Activated T-cell treated with anti-CD3 and anti-CD28 coated beads for 48 hours (primary cell): ENCODE data around the gene PHAF1.

Experiments
- DNase-seq: peaks from one replicate; pipeline ENCODE4 v3.0.0-alpha.2; 2020; ENCODE audit warnings: low read depth

PHAF1 gene

DNA sequence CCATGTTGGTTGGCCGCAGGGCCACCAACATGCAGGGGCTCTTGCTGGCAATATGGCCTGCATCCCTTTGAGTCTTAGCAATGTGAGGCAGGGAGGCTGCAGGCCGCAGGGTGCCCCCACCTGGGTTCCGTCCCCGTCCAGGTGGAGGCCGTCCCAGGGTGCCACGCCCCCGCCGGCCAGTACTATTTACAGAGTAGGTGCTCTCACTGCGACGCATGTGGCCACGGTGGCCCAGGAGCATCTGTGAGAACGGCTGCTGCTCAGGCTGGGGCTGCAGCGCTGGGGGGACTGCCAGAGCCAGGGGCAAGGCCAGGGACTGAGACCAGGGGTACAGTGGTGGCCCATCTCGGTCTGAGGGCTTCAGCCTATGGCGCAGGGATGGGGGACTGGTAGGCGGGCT lies 70.4 kb downstream of the PHAF1 start:
- no peak for DNase-seq

DNA sequence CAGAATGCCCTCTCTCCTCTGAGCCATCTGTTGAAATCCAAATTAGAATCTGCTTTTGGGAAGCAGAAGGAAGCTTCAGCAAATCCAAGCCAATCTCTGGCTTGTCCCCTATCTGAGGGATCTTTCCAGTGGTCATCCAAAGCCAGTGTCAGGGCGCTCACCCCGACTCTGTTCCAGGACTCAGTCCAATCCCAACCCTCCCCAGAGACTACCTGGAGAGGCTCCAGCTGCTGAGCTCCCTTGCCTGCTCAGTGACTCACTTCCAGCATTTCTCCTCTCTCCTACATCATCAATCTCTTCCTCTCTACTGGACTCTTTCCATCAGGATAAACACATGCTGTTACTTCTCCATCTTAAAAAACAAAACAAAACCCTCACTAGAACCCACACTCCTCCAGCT lies 71.6 kb downstream of the PHAF1 start:
- DNase-seq = no peak

DNA sequence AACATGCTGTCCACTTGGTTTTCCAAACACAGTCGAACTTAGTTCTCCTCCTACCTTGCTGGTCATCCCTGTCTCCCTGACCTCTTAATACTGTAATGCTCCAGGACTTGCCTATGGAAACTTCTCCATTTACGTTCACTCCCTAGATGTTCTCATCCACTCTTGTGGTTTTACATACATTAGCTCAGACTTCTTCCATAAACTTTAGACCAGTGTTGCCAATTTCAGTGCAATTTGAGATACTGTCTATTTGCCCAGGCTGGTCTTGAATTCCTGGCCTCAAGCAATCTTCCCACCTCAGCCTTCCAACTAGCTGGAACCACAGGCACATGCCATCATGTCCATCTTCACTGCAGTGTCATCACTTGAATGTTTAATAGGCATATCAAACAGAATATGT lies 72.5 kb downstream of the PHAF1 start:
- no peak for DNase-seq

DNA sequence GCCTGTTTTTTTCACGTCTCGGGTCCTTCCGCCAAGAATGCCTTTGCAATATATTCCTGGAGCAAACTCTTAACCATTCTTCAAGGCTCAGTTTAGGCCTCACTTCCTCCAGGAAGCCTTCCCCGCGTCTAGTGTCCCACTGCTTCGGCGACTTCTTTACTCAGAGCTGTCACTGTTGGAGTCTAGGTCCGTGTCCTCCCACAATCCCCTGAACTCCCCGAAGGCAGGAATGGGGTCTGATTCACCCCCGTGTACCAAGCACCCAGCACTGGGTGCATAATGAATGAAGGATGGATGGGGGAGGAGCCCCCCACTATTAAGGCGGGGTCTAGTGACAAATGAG lies 73.5 kb downstream of the PHAF1 start:
- no peak for DNase-seq

DNA sequence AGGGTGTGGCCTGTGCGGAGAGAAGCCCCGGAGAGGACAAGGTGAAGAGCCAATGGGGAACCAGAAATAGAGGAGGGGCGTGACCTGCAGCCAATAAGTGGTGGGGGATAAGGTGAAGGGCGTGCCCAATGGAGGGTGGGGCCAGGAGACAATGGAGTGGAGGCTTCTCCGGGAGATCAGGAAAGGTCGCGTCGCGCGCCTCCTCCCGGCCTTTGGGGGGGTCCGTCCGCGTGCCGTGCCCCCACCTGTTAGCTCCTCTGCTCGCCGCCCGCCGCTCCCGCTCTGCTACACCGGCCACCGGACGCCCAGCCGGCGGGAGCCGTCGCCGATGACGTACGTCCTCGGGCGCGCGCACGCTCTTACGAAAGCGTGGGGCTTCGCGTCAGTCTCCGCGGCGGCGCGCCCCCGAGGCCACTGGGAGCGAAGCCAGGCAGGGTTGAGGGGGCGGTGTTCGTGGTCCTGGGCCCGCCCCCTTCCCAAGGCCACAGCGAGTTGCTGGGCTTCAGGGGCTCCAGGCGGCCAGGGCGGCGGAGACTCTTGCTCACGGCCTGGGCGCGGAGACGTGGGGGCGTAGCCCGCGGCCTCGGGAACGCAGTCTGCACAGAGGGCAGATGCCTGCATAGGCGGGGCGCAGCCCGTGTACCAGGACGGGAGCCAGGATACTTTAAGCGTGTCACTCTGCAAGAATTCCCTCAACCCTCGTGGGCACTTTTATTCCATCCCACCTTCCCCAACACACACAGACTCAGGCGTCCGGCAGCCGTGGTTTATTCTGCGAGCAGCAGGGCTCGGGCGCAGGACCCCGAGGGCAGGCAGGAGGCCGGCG lies 74.1 kb downstream of the PHAF1 start, which contains the start of gene MATCAP1:
Gene MATCAP1 (minus strand): TSS at position 337 of the 826 bp plus-strand sequence. CDS start 3,353 bp downstream, outside the sequence.
- peak; percentile 88 for DNase-seq

DNA sequence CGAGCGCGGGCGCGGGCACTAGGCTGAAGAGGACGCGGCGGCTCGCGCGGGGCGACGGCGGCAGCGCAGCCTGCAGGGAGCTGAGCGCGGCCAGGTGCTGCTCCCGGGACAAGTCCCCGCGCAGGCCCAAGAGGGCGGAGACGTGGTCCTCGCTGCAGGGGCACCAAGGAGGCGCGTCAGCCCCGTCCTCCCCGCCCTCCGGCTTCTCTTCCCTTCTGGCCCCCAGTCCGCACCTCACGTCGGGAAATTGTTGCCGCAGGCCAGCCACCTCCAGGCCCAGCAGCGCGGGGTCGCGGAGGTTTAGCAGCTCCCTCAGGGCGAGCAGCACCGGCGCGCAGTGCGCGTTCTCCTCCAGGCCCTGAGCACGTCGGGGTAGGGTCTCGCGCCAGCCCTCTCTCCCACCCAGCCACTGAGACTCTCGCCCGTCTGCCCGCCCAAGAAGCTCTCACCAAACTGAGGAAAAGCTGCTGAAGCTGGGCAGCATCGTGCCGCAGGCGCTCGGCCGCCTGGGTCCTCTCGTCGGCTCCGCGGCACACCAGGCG lies 74.8 kb downstream of the PHAF1 start:
- no peak for DNase-seq

DNA sequence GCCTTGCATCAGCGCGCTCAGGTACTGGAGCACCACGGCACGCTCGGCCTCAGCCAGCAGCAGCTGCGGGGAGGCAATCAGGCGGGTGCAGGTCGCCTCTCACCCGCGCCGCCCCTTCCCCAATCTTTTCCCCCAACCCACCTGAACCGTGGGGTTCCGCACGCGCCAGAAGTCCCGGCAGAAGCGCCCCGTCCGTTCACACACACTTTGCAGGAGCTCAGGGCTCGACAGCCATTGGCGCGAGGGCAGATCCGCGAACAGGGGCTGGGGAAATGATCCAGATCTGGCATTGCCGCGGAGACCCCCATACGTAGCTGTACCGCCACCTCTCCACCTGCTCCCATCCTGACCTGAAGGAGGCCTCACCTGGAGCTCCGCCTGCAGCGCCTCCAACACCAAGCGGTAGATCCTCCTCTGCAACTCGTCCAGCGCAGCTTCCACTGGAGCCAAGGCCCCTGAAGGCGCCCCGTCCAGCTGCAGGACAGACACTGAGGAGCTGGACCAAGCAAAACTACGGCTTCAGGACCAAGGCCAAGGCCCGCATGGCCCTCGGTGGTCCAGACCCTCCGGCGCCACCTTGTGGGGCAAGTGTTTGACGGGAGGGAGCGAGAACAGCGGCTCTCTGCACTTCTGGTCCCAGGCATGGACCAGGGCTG lies 75.4 kb downstream of the PHAF1 start:
- peak; percentile 83 for DNase-seq

DNA sequence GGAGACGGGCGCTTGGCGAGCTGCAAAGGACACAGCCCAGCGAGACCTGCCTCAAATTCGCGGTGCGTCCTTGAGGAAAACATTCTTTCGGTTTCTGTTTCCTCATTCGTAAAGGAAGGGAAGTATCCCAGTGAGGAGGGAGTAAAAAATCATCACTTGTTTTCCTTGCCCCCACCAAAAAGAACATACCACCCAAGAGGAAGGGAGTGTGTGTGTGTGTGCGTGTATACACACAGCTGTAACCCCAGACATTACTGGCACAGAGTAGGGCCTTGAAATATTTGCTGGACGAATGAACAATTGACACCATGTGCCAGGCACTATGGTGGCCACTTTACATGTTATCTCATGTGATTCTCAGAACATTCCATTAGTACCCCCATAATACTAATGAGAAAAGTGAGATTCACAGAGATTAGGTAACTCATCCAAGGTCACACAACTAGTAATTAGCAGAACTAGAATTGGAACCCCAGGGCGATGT lies 76.0 kb downstream of the PHAF1 start:
- DNase-seq = no peak

DNA sequence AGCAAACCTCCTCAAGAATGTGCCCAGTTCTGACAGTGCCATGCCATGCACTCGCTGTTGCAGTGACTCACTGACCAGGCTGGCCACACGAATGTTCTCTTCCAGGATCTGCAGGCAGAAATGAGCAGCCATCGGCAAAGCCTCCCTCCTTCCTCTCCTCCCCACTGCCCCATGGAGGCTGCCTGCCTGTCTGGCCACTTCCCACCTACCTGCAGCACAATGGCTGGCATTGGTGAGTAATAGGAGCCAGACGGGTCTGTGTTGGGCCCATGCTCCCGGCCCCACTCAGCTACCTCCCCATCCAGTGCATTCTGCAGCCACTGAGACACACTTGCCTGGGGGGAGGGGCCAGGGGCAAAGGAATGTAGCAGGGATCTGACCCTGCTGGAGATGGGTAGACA lies 76.8 kb downstream of the PHAF1 start:
- no peak for DNase-seq

DNA sequence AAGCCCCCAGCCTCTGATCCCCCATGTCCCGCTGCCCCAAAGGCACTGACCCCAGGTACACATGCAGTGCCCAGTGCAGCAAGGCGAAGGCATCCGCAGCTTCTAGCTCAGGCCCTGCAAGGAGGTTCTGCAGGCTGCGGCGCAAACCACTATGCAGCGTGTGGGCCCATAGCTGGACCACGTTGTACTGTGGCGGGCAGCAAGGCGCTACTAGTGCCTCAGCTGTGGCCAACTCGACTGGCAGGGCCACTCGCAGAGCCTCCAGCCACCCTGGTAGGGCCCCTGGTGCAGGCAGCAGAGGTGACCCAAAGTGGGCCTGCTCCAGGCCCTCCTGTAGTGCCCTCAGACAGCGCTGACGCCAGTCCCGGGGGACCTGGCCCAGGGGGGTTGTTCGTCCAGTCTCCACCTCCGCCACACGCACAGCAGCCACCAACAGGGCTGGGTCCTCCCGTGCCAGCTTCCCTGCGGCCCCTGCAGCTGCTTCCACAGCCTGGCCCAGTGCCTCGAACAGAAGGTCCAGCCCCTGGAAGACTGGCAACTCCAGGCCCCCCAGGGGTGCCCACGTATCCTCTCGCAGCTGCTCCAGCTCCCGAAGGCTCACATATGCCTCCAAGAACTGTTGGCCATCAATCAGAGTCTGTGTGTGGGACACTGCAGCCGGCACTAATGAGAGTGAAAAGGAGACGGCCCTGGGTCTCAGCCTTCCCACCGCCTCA lies 77.6 kb downstream of the PHAF1 start:
- DNase-seq = no peak

DNA sequence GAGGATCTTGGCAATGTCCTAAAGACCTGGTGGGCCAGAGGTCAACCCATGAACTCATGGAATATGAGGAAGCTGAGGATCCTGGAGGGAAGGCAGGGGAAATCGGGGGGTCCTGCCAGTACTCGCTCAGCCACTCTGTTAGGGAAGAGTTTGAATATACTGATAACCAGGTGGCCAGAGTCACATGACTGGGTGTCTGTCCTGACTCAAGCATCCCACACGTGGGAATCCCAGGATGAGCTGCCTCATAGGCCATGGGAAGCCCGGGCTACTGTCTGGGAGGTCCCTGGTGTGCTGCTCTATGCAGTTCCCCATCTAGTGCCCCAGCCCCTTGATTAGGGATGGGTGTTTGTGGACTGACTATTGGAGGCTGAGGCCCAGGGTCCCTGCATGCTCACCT lies 78.6 kb downstream of the PHAF1 start:
- no peak for DNase-seq

DNA sequence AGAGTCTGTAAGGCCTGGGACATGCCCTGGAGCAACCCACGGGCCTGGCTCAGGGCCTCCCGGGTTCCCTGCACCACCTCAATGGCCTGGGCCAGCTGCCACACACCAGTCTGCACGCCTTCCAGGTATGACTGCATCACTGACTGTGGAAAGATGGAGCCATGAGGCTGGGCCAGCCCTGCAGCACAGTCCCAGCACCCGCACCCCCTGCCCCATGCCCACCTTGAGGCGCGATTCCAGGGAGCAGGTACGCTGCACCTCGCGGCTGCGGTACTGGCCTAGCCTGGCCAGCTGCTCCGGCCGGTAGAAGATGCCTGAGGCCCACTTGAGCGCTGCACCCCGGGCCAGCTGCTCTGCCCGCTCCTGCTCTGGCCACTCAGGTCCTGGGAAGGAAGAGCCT lies 79.1 kb downstream of the PHAF1 start:
- DNase-seq = no peak

DNA sequence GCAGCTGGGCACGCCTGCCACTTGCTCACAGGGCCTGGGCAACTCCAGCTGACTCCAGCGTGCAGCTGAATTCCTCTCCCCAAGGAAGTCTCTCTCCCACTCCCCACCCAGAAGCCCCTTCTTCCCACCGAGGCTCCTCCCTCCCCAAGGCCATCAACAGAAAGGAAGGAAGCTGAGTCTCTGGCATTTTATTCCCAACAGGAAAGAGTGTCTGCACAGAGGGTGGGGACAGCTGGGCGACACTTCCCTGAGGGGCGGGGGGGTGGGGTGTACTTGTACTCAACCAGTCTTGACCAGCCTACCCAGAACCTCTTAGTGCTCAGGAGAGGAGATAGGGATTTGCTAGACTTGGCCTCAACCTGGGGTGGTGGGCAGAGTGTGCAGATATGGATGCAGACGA lies 80.3 kb downstream of the PHAF1 start, which contains the start of gene EXOC3L1:
Gene EXOC3L1 (minus strand): TSS at position 96 of the 400 bp plus-strand sequence. CDS start 460 bp downstream, outside the sequence.
- DNase-seq = no peak

DNA sequence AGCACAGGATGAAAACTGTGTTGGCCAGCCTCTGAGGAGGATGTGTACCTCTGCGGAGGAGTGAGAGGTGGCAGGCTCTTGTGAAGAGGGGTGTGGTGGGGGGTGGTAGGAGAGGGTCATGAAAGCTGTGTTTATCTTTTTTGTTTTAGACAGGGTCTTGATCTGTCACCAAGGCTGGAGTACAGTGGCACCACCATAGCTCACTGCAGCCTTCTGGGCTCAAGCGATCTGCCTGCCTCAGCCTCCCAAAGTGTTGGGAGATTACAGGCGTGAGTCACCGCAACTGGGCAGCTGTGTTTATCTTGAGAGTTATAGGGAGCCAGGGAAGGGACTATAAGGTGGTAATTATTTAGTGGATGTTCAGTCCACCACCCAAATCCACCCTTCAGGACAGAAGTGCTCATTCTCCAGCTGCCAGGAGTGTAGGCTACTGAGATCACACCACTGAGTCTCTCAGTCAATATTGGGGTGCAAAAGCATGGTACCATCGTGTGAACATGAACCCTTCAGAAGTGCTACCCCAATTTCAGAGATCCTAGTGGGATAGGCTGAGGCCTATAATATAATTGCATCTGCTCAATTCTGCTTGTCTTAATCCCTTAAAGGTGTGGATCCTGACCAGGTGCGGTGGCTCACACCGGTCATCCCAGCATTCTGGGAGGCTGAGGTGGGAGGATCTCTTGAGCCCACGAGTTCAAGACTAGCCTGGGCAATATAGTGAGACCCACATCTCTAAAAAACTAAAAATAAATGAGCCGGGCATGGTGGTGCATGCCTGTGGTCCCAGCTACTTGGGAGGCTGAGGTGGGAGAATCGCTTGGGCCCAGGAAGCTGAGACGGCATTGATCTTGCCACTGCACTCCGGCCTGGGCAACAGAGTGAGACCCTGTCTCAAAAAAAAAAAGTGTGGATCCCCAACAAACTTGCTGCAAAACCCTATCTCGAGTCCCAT lies 81.0 kb downstream of the PHAF1 start:
- DNase-seq = no peak

DNA sequence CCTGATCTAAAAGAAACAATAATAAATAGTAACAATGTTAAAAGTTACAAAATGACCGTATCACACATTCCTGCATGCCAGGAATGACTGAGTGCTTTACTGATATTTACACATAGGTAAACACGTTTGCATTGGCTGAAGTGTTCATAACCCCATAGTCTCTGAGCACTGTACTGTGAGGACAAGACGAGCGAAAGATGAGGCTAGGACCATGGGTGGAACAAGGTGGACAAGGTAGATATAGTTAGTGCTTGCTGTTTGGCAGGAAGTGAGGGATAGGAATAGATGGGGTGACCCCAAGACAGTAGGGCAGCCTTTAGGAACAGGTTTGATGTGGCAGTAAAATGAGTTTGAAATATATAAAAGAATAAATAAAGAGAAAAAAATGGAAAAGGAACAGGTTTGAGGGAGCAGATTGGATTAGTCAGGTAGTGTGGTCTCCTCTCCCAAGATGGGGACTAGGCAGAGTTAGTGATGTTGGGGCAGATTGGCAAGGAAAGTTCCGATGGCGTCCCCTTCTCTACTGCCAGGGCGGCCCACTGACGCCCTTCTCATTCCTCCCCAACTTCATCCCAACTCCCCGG lies 81.8 kb downstream of the PHAF1 start:
- no peak for DNase-seq

DNA sequence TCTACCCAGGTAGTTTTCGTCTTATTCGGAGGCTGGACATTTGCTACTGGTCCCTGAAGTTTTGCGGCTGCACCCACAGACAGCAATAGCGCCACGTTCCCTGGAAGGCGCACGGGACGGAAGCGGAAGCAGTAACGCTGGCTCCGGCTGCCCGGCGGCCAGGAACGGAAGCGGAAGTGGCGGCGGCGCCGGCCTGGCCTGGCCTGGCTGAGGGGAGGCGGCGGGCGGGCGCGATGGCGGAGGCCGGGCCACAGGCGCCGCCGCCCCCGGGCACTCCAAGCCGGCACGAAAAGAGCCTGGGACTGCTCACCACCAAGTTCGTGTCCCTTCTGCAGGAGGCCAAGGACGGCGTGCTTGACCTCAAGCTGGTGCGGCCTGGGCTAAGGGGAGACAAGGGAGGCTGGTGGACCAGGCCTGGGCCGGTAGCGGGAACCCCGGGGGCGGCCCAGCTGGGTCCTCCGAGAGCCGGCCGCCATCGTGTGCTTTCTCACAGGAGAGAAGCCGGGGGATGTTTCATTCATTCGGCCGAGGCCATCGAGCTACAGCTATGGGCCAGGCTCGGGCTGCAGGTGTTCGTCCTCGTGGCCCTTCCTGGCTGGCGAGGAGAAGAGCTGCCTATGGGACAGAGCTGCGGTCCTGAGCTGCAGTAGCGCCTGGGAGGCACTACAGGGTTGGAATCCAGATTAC lies 82.4 kb downstream of the PHAF1 start, which contains the start of gene E2F4:
Gene E2F4 (plus strand): TSS at position 161 of the 687 bp plus-strand sequence. CDS start 73 bp downstream, at position 234.
- DNase-seq = peak; percentile 90

DNA sequence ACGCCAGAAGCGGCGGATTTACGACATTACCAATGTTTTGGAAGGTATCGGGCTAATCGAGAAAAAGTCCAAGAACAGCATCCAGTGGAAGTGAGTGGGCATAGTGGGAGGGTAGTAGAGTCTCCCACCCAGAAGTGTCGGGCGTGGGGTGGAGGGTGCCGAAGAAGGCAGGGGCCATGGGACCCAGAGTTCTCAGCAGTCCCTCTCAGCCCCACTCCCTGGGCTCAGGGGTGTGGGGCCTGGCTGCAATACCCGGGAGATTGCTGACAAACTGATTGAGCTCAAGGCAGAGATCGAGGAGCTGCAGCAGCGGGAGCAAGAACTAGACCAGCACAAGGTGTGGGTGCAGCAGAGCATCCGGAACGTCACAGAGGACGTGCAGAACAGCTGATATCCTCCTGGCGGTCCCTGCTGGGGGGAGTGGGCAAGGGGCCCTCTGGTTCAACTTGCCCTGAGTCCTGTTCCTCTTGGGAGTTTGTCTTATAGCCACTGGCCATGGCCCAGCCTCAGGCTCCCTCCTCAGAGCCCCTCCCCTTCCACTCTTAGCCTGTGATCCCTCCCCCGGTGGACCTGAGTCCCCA lies 83.1 kb downstream of the PHAF1 start:
- no peak for DNase-seq

DNA sequence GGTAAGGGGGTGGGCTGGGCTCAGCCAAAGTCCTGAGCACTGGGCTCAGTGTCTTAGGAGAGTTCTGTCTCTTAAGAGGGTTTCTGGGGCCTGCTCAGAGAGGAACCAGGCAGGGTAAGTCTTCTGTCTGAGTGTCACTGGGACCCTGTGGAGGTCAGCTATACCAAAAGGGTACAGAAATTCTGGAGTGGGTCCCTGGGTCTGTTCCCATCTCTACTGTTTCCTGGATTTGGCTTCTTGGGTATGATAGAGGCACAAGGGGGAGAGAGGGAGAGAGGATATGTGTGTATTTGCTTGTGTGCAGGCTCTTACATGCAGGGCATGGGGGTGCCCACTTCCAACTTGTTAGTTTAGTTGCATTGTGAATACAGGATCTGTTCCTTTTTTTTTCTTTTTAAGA lies 83.8 kb downstream of the PHAF1 start:
- no peak for DNase-seq

DNA sequence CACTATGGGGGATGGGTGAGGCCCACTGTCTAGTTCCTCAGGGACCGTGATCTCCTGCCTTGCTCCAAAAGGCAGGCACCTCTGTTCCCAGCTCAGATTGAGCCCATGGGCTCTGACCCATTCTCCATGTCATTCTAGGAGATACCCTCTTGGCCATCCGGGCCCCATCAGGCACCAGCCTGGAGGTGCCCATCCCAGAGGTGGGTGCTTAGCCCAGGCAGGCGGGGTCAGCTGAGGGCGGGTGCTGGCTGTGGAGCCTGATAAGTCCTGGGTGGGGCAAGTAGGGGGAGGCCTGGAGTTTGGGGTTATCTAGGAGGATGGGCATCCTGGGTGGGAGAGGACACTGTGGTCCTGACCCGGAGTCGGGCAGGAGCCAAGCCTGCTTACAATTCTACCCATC lies 84.5 kb downstream of the PHAF1 start:
- no peak for DNase-seq

DNA sequence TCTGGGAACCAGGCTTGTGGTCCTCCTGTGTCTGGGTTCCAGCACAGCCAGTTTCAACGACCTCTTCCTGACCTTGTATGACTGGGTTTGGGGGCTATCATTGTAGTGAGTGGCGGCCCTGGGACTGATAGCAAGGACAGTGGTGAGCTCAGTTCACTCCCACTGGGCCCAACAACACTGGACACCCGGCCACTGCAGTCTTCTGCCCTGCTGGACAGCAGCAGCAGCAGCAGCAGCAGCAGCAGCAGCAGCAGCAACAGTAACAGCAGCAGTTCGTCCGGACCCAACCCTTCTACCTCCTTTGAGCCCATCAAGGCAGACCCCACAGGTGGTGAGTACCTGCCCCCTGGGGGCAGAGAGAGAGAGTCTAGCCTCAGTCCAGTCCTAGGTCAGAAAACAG lies 85.9 kb downstream of the PHAF1 start:
- no peak for DNase-seq
